Measurements from ENCODE around the gene GRK2.
"Not testable (repeated sequence)": the region's sequence is repeated elsewhere in the genome, so short reads cannot be mapped to it uniquely, and the experiment has no call there.

The GRK2 gene

DNA sequence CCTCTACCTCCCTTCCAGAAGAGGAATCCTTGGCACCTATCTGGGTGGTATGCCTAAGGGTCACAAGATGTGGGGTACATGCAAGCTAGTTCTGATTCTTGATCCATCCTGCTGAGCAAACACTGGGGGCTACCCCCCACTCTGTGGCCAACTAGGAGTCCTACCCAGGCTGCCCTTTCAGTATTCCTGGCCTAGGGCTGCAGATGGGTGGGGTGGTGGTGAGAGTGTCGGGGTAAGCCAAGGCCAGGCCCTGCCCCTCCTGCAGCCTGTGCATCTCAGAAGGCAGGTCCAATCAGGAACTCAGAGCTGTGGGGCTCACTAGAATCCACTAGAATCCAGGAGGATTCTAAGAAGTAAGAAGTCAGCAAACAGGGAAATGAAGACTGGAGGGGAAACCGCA, 47.9 kb downstream of the GRK2 start:
- DNase-seq (ENCODE audit: low spot score), result no peak

DNA sequence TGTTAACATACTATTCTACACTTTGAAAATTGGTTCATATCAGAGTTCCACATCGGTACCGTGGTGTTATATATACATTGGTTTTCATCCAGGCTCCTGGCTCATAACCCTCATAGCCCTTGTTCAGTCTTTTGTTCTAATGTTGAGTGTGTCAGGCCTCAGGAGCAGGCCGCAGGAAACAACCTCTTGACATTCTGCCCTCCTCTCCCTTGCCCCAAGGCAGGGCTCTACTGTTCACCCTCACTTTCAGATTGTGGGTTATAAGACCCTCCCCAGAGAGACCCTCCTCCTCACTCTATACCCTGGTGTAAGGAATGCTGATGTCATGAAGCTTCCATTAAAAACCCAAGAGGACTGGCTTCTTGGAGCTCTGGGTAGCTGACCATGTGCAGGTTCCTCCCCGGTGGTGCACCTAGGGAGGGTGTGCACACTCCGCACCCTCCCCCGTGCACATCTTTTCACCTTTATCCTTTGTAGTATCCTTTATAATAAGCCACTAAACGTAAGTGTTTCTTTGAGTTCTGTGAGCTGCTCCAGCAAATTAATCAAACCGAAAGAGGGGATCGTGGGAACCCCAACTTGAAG, 49.1 kb downstream of the GRK2 start:
- DNase-seq (ENCODE audit: low spot score), result no peak

DNA sequence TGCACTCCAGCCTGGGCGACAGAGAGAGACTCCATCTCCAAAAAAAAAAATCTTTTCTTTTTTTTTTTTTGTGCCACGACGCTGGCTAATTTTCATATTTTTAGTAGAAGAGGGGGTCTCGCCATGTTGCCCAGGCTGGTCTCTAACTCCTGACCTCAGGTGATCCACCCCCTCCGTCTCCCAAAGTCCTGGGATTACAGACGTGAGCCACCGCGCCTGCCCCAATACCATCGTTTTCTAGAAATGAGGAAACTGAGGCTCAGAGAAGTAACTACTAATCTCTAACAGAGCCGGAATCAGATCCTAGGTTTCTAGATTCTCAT, 50.6 kb downstream of the GRK2 start:
- DNase-seq (ENCODE audit: low spot score), result no peak

DNA sequence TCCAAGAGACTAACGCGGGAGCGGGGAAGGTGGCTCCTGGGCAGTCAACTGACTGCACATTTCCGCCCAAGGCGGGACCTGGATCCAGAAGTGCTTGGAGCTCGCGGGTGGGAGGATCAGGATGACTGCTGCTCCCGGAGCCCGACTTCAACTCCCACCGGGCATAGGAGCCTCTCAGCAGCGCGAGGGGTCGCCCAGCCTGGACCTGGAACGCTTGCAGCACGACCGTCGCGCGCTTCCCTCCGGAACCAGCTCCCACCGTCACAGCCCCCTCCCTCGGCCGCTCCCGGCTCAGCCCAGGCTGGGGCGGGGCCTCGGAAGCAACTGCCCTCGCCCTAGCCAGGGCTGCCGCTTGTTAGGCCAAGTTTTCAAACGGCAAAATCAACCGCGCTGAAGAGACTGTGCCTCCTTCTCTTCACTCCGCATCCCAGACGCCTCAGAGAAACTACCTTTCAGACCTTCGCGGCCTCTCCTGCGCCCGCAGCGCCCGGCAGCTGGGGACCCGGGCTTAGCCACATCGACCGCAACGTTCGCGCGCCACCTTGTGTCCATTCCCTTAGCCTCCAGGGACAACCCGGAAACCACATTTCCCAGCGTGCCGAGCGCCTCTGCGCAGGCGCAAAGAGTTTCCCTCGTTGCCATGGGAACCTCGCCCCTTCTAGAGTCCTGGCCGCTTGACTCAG, 51.1 kb downstream of the GRK2 start:
- DNase-seq (ENCODE audit: low spot score), result peak; percentile 96

DNA sequence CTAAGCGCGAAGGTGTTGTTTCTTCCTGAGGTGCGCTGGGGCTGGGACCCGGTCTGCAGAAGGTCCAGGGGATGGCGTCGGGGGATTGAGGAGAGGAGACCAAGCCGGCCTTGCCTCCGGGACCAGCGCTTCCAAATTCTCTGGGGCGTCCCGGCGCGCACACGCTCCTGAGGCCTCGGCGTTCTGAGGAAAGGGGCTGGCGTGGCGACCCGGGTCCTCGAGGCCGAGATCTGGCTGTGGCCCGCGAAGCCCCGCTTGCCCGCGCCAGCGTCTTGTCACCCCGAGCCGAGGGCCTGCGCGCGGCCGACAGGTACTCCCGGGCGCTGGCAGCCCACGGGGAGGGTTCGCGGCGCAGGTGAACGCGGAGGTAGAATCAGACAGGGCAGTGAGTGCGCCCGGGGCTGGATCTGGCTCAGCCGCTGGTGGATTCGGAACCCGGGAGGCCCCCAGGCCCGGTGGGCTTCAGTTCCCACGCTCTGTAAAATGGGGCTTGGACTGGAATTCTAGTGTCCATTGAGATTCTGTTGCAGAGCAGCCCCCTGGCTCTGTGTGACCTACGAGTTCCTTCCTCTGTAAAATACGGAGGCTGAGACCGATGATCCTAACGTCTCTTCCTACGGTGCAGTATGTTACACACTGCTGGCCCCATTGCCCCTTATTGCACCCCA, 51.7 kb downstream of the GRK2 start:
- DNase-seq (ENCODE audit: low spot score), result no peak

DNA sequence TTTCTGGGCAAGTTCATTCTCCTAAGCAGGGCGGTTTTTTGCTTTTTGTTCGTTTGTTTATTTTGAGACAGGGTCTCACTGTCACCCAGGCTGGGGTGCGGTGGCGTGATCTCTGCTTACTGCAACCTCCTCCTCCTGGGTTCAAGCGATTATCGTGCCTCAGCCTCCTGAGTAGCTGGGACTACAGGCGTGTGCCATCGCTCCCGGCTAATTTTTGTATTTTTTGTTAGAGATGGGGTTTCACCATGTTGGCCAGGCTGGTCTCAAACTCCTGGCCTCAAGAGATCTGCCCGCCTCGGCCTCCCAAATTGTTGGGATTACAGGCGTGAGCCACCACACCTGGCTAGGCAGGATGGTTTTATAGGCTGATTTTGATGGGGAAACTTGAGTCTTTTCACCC, 52.6 kb downstream of the GRK2 start:
- not testable (repeated sequence) for DNase-seq (ENCODE audit: low spot score)

DNA sequence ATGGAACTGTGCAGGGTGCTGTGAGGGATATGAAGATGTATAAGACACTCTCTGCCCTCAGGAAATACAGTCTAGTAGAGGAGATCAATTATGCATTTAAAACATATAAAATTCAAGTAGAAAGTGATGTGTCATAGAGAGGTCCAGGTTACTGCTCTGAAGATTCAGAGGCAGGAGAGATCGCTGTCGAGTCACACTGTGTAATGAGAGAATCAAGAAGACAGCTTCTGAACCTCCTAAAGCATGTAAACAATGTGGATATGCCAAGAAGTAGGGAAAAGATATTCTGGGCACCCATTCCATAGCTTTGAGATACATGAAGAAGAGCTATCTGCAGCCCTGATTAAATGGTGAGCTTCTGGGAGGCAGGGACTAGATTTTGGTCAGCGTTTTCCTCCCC, 53.7 kb downstream of the GRK2 start:
- no peak for DNase-seq (ENCODE audit: low spot score)

DNA sequence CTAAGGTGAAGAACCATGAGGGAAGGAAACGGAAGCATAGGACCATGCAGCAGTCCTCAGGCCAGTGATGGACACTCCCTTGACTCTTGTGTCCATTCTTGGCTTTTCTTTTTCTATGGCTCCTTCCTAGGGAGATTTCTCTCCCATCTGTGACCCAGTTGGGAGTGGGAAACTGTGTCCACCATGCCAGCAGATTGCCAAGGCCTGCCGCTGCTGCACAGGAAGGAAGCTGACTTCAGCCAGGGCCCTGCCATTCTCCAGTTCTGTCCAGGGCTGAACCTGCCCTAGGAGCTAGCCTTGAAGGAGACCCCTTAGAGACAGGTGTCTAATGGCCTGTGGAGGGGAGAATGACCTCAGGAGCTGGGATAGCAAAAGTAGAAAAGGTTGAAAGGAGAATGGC, 54.4 kb downstream of the GRK2 start:
- no peak for DNase-seq (ENCODE audit: low spot score)

DNA sequence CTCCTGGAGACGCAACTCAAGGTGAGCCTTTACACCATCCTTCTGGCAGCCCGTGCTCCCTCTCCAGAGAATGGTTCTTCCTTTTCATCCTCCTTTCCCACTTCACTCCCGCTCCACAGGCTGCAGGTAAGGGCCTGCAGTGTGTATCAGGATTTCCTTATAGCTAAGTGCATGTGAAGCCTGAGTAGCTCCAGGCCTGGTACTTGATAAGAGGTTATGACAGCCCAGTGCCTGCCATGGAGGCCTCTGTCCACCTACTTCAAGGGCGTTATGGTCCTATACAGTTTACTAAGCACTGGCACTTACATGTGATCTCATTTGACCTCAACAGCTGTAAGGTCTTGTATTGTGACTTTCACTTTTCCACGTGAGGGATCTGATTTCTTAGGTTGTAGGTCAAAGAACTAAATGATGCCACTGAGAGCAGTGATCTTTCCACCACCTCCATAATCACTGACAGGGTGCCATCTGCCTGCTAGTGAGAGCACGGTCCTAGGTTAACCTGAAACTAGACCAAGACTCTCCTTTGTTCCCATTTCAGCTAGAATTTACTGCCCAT, 55.1 kb downstream of the GRK2 start:
- no peak for DNase-seq (ENCODE audit: low spot score)

DNA sequence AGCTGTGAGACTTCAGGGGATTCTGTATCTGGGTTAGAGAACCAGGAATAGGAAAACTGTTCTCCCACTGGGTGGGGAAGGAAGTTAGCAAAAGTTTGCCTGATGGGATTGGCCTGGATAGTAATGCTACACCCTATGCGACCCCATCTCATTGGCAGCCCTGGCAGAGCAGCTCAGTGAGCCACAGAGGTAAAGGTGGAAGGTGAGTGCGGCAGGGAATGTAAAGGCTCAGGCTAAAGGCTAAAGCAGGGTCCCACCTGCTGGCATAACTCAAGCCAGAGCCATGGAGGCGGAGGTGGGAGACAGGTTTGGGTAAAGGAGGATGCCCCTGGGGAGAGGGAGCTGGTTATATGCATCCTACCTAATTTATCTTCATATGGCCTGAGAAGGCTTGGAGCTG, 55.8 kb downstream of the GRK2 start:
- DNase-seq (ENCODE audit: low spot score), result no peak

DNA sequence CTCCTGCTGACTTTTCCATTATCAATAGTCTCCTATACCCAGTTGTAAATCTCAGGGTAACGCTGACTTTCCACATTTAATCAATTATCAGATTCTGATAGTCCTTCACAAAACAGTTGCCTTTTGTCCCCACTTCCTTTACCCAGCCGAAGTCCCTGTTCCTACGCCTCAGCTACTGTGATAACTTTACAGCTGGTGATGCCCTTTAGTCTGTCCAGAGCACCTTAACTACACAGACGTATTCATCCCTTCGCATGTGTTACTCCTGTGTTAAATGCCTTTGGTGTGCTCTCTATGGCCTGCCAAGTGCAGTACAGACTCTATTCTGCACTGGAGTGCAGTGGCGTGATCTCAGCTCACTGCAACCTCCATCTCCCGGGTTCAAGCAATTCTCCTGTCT, 57.3 kb downstream of the GRK2 start:
- no peak for DNase-seq (ENCODE audit: low spot score)

DNA sequence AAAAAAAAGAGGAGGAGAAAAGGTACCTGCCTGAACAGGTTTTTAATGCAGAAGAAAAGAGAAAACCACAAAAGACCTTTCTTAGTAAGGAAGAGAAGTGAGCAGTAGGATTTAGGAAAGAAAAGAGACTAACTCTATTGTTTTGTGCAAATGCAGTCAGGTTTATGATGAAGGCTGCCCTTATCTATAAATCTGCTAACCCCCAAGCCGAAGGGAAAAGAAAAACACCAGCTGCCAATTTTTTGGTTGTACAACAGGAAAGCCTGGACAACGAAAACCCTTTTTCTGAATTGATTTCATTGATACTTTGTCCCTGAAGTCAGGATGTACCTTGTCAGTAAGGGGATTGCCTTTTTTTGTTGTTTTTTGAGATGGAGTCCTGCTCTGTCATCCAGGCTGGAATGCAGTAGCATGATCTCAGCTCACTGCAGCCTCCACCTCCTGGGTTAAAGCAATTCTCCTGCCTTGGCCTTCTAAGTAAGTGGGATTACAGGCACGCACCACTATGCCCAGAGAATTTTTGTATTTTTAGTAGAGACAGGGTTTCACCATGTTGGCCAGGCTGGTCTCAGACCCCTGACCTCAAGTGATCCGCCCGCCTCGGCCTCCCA, 65.9 kb downstream of the GRK2 start:
- DNase-seq (ENCODE audit: low spot score), result no peak
